ENCODE data around the gene ANKRD33B. TPM values are rescaled to one million over a fixed set of nuclear protein-coding genes. Genes with fewer than 3 reads are reported as not detected.

Gene ANKRD33B
- total RNA-seq, 4 donors from 2014 or later, result 21.3 to 34.9 (median 30.5) TPM

DNA sequence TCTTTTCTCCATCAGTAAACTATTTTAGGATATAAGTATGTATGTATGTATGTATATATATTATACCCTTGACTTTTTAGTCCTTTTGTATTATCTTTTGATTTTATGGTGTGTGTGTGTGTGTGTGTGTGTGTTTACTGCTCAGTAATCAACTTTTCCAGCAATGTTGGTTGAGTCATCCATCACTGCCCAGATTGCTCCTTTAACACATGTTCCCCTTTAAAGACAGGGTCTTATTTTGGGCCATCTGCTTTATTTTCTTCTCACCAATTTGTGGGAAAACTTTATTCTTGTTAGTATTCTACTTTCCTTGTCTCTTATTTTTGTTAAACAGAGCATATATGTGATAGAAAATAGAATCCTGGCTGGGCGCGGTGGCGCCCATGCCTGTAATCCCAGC lies 28.1 kb downstream of the ANKRD33B start:
- TF ChIP-seq POLR2A (IDR thresholded peaks at IDR 0.05) (no peak), EP300 (IDR thresholded peaks at IDR 0.05) (no peak)
- TF ChIP-seq, protein P1, sequence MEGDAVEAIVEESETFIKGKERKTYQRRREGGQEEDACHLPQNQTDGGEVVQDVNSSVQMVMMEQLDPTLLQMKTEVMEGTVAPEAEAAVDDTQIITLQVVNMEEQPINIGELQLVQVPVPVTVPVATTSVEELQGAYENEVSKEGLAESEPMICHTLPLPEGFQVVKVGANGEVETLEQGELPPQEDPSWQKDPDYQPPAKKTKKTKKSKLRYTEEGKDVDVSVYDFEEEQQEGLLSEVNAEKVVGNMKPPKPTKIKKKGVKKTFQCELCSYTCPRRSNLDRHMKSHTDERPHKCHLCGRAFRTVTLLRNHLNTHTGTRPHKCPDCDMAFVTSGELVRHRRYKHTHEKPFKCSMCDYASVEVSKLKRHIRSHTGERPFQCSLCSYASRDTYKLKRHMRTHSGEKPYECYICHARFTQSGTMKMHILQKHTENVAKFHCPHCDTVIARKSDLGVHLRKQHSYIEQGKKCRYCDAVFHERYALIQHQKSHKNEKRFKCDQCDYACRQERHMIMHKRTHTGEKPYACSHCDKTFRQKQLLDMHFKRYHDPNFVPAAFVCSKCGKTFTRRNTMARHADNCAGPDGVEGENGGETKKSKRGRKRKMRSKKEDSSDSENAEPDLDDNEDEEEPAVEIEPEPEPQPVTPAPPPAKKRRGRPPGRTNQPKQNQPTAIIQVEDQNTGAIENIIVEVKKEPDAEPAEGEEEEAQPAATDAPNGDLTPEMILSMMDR (IDR thresholded peaks at IDR 0.05), result no peak
- Histone ChIP-seq H3K36me3 (peaks cover 0 to 5% (median 0%) of the 10 kb centered on the region in 3 donors), H3K9me3 (peaks cover 0 to 8% (median 0%) of the 10 kb centered on the region in 4 donors), H3K4me1 (peaks cover 0 to 60% (median 23%) of the 10 kb centered on the region in 4 donors), H3K4me3 (no peak overlapping the region), H3K27me3 (no peaks in the 10 kb centered on the region), H3K27ac (no peak overlapping the region)
- DNase-seq (ENCODE audit: low spot score in 2 of 2), result no peak
- WGBS, 2 donors, result 67 to 91% methylated on average over 3 of the region's 3 CpGs

DNA sequence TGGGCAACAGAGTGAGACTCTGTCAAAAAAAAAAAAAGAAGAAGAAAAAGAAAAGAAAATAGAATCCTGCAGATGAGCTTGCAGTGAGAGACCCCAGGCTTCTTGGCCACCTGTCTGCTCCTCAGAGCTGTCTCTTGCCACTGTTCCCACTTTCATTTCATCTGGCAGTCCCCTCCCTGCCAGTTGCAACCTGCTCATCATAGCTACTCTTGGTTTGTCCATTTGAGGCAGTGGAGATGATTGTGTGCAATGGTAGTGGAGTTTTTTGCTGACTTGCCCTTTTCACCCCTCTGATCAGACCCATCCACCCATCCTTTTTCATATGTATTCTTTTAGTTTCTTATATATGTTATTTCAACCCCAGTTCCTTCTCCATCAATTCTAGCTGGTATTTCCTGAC lies 28.7 kb downstream of the ANKRD33B start:
- TF ChIP-seq, protein P1 (IDR thresholded peaks at IDR 0.05), result no peak
- TF ChIP-seq EP300 (IDR thresholded peaks at IDR 0.05) (no peak), POLR2A (IDR thresholded peaks at IDR 0.05) (no peak)
- H3K4me1 ChIP-seq, result peaks cover 0 to 62% (median 23%) of the 10 kb centered on the region in 4 donors
- DNase-seq (ENCODE audit: low spot score in 2 of 2), result no peak

DNA sequence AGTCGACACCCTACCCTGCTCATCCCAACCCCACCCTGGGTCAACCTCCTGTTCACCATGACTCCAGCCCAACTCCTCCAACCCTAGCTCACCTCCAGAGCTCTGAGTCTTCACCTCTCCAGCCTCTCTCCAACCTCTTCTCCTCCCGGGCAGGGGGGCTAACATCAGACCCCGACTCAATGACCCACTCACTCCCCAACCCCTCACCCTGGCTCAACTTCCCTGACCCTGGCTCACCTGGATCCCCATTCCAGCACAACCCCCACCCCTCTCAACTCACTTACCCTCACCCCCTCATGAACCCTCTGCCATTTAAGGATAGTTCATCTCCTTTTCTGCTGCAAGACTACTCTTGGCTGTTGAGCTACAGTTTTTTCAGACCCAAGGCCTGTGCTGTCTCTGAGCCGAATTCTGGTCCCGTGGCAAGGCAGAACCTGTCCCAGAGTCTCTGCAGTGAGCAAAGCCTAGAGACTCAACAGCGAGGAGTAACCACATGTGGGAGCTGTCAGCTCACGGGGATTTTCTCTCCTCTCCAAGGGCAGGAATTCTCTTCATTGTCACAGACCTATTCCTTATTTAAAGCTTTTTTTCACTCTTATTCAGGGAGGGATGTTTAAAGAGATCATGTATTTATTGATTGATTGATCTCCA lies 29.8 kb downstream of the ANKRD33B start:
- Histone ChIP-seq H3K27me3 (no peaks in the 10 kb centered on the region), H3K9me3 (peaks cover 0 to 7% (median 0%) of the 10 kb centered on the region in 4 donors), H3K4me3 (no peak overlapping the region), H3K27ac (peak overlapping the region in 2 of 4 donors; percentile 23 to 58), H3K4me1 (peaks cover 0 to 67% (median 23%) of the 10 kb centered on the region in 4 donors), H3K36me3 (peaks cover 0 to 5% (median 0%) of the 10 kb centered on the region in 3 donors)
- no peak for DNase-seq (ENCODE audit: low spot score in 2 of 2)
- TF ChIP-seq, protein P1 (IDR thresholded peaks at IDR 0.05), result no peak
- no peak for TF ChIP-seq EP300 (IDR thresholded peaks at IDR 0.05)
- WGBS, 2 donors, result 85 to 86% methylated on average over 7 of the region's 7 CpGs

More for the DNA sequence above, 28.7 kb downstream of the ANKRD33B start:
- peaks cover 0 to 8% (median 0%) of the 10 kb centered on the region in 4 donors for H3K9me3 ChIP-seq
- H3K27me3 ChIP-seq, result no peaks in the 10 kb centered on the region
- no peak overlapping the region for H3K27ac ChIP-seq
- no peak overlapping the region for H3K4me3 ChIP-seq
- H3K36me3 ChIP-seq, result peaks cover 0 to 5% (median 0%) of the 10 kb centered on the region in 3 donors

DNA sequence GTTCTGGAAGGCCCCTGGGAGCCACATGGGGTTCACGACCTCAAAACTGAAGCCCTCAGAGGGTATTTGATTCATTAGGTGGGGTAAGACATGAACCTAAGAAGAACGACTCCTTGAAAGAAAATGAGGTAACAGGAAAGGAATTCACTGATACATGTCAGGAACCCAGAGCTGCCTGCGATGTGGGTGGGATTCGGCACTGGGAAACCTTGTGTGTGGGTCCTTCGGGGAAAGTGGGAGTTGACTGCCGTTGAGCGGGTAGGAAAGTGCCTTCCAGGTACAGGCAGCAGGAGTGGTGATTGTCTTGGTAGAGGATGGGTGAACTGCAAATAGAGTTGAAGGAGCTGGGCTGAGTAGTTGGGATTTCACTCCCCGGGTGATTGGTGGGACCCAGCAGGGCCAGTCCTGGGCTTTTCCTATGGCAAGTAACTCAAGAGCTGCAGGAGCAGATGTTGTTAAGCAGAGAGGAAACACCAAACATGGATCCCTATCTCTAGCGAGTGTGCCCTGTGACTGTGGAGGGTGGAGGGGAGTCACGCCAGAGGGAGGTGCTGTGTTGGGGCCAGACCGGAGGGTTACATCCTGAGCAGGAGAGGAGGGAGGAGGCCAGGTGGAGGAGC lies 30.8 kb downstream of the ANKRD33B start:
- H3K4me3 ChIP-seq, result no peak overlapping the region
- H3K4me1 ChIP-seq, result peaks cover 0 to 67% (median 23%) of the 10 kb centered on the region in 4 donors
- 82 to 86% methylated on average over 11 of the region's 11 CpGs for WGBS, 2 donors
- no peaks in the 10 kb centered on the region for H3K9me3 ChIP-seq
- peak overlapping the region in 3 of 4 donors; percentile 69 to 88 (median 86) for H3K27ac ChIP-seq
- no peaks in the 10 kb centered on the region for H3K36me3 ChIP-seq
- DNase-seq (ENCODE audit: low spot score in 2 of 2), result no peak
- TF ChIP-seq POLR2A (IDR thresholded peaks at IDR 0.05), result no peak
- TF ChIP-seq, protein P1 (IDR thresholded peaks at IDR 0.05), result no peak
- TF ChIP-seq EP300 (IDR thresholded peaks at IDR 0.05), result no peak
- H3K27me3 ChIP-seq, result no peaks in the 10 kb centered on the region

DNA sequence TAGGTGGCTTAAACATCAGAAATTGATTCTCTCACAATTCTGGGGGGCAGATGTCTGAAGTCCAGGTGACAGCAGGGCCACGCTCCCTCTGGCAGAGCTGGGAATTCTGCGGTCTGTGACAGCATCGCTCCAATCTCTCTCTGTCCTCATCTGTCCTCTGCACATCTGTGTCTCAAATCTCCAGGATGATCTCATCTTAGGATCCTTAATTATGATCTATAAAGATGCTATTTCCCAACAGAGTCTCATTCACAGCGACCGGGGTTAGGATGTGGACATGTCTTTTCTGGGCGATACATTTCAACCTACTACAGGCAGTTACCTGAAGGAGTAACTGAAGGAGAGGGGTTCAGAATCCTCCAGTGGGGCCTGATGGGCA lies 31.4 kb downstream of the ANKRD33B start:
- TF ChIP-seq, protein P1 (IDR thresholded peaks at IDR 0.05), result no peak
- no peak for TF ChIP-seq EP300 (IDR thresholded peaks at IDR 0.05)
- no peak for TF ChIP-seq POLR2A (IDR thresholded peaks at IDR 0.05)
- H3K36me3 ChIP-seq, result no peaks in the 10 kb centered on the region
- no peak for DNase-seq (ENCODE audit: low spot score in 2 of 2)
- peaks cover 0 to 69% (median 23%) of the 10 kb centered on the region in 4 donors for H3K4me1 ChIP-seq
- no peaks in the 10 kb centered on the region for H3K27me3 ChIP-seq
- peak overlapping the region; percentile 69 to 88 (median 82) for H3K27ac ChIP-seq
- 81 to 83% methylated on average over 6 of the region's 6 CpGs for WGBS, 2 donors
- peak overlapping the region in 3 of 4 donors; percentile 1 to 28 (median 9) for H3K4me3 ChIP-seq
- H3K9me3 ChIP-seq, result no peaks in the 10 kb centered on the region

Measured in tibial nerve (tissue), 4 donors.